K562 (cell line): ENCODE measurements around the gene PRKG2. TPM values are rescaled to one million over a fixed set of nuclear protein-coding genes. Genes with fewer than 3 reads are reported as not detected.

Source experiments
- ATAC-seq: fragments of 200-7000 bp; cut with Tn5 transposase; 3 replicates; pipeline ENCODE4 v1.9.1; 2020; ENCODE audit warnings: moderate library complexity
- BruUV-seq: library from RNA; stranded (reverse); fragments of 400-500 nt; replicated peaks from 2 replicates; lab custom pipeline; 2021; lab: Mats Ljungman, UMichigan
- CTCF ChIA-PET: fragments of 300-600 bp; formaldehyde crosslinking; extraction: SDS; loops from one replicate; lab custom pipeline; 2021; ENCODE audit warnings: low intra/inter-chr PET ratio; lab: Yijun Ruan, JAX
- POLR2A ChIA-PET: fragments of 300-600, 350-650 bp; sonication (Branson Sonifier 250); formaldehyde crosslinking; extraction: SDS; loops from one replicate; lab custom pipeline; 2021; ENCODE audit warnings: antibody characterized with exemption, inconsistent platforms; lab: Yijun Ruan, JAX
- DNase-seq, 4 experiments: peaks; one replicate each; pipeline versions ENCODE4 v3.0.0 to v3.0.0-alpha.2; 2011 to 2018; ENCODE audit warnings: low spot score in 3 of 4, mixed read lengths in 3 of 4; ENCODE audit errors: extremely low read depth in 1 of 4
- FAIRE-seq: peaks from 2 replicates; lab custom pipeline; 2011; peaks lifted over from hg19 to GRCh38; lab: Jason Lieb, UNC
- H2AFZ ChIP-seq: 2 replicates; pipeline ENCODE4 v1.6.0; 2011; ENCODE audit warnings: low read depth, low read length, control low read depth, inconsistent platforms
- H3K27ac ChIP-seq: fragments of 200-600 bp; 3 replicates; pipeline ENCODE4 v1.8.0; 2011; ENCODE audit warnings: low read depth, mild to moderate bottlenecking, control low read depth, inconsistent platforms, low read length, moderate library complexity, mixed read lengths; ENCODE audit errors: extremely low read depth
- H3K27me3 ChIP-seq, 2 experiments: fragments of 300-600 bp in 1 of 2; 2 replicates in 1 of 2; 3 replicates in 1 of 2; pipeline versions ENCODE4 v1.6.0 to v1.8.0; 2011; ENCODE audit warnings: inconsistent platforms in 2 of 2, low read length in 2 of 2, mild to moderate bottlenecking in 1 of 2, mixed read lengths in 1 of 2, moderate library complexity in 1 of 2; ENCODE audit not compliant: control insufficient read depth in 2 of 2, insufficient read depth in 2 of 2
- H3K36me3 ChIP-seq: fragments of 300-600 bp; 3 replicates; pipeline ENCODE4 v1.8.0; 2011; ENCODE audit warnings: mild to moderate bottlenecking, low read length, inconsistent platforms; ENCODE audit not compliant: control insufficient read depth, insufficient read depth
- H3K4me1 ChIP-seq, 2 experiments: fragments of 200-600 bp in 1 of 2; replicated peaks in 1 of 2; 2 replicates in 1 of 2; 3 replicates in 1 of 2; pipeline versions ENCODE4 v1.5.1 to v1.8.0; 2011; ENCODE audit warnings: inconsistent platforms in 2 of 2, low read length in 2 of 2, mild to moderate bottlenecking in 1 of 2, mixed read lengths in 1 of 2, moderate library complexity in 1 of 2; ENCODE audit not compliant: control insufficient read depth in 2 of 2, insufficient read depth in 2 of 2
- H3K4me2 ChIP-seq: 2 replicates; pipeline ENCODE4 v1.6.1; 2011; ENCODE audit warnings: low read length, control low read depth, inconsistent platforms, mixed read lengths; ENCODE audit not compliant: insufficient read depth
- H3K4me3 ChIP-seq: fragments of 200-600 bp; sonication (generic), shearing (Covaris generic); 2 replicates; pipeline ENCODE4 v1.5.1; 2016; ENCODE audit warnings: control low read depth, inconsistent platforms
- H3K79me2 ChIP-seq: fragments of 200-600 bp; 3 replicates; pipeline ENCODE4 v1.8.0; 2011; ENCODE audit warnings: low read length, inconsistent platforms; ENCODE audit not compliant: control insufficient read depth, insufficient read depth
- H3K9ac ChIP-seq, 2 experiments: 2 replicates each; pipeline versions ENCODE4 v1.6.0 to v1.6.1; 2011; ENCODE audit warnings: low read depth in 2 of 2, low read length in 2 of 2, control low read depth in 1 of 2, inconsistent platforms in 1 of 2, mild to moderate bottlenecking in 1 of 2, mixed read lengths in 1 of 2; ENCODE audit not compliant: insufficient read depth in 1 of 2
- H3K9me1 ChIP-seq: one replicate; pipeline ENCODE4 v1.6.0; 2011; ENCODE audit warnings: inconsistent platforms, mild to moderate bottlenecking, low read length, moderate library complexity; ENCODE audit not compliant: control insufficient read depth, insufficient read depth
- H3K9me3 ChIP-seq: replicated peaks from 2 replicates; pipeline ENCODE4 v1.5.1; 2011; ENCODE audit warnings: low read depth, low read length, inconsistent platforms; ENCODE audit not compliant: control insufficient read depth, insufficient read depth
- H4K20me1 ChIP-seq: replicated peaks from 2 replicates; pipeline ENCODE4 v1.6.1; 2011; ENCODE audit warnings: low read length, inconsistent platforms, mixed read lengths; ENCODE audit not compliant: control insufficient read depth, insufficient read depth
- EGR1 ChIP-seq: fragments of 450-650 bp; conservative IDR thresholded peaks from 2 replicates; pipeline ENCODE4 v1.6.1; 2017; ENCODE audit warnings: mild to moderate bottlenecking
- ESRRB ChIP-seq: fragments of 250-450 bp; sonication (Bioruptor Pico); IDR thresholded peaks from 2 replicates; pipeline ENCODE4 v1.5.0; 2020; ENCODE audit warnings: mild to moderate bottlenecking, moderate library complexity, borderline replicate concordance
- FOXK1 ChIP-seq: sonication (generic); formaldehyde crosslinking; IDR thresholded peaks from 2 replicates; pipeline ENCODE4 v1.8.0; 2022; ENCODE audit warnings: missing genetic modification reagents, mild to moderate bottlenecking, borderline replicate concordance
- GABPB1 ChIP-seq: sonication (generic); formaldehyde crosslinking; IDR thresholded peaks from 2 replicates; pipeline ENCODE4 v1.8.0; 2022; ENCODE audit warnings: mild to moderate bottlenecking, missing genetic modification reagents
- KLF10 ChIP-seq: fragments of 250-450 bp; sonication (Bioruptor Pico); IDR thresholded peaks from 2 replicates; pipeline ENCODE4 v1.6.1; 2021; ENCODE audit warnings: matching md5 sums
- NR0B1 ChIP-seq: fragments of 450-650 bp; IDR thresholded peaks from one replicate; pipeline ENCODE4 v1.6.1; 2018; ENCODE audit warnings: mild to moderate bottlenecking, moderate library complexity; ENCODE audit not compliant: partially characterized antibody
- NR2F6 ChIP-seq: fragments of 450-650 bp; formaldehyde crosslinking; IDR thresholded peaks from 2 replicates; pipeline ENCODE4 v1.4.0; 2020; ENCODE audit warnings: mild to moderate bottlenecking
- POLR2AphosphoS2 ChIP-seq: IDR thresholded peaks from 2 replicates; pipeline ENCODE4 v1.6.1; 2012; ENCODE audit warnings: low read length, improper control_type of control experiment
- PPARD ChIP-seq: fragments of 250-450 bp; sonication (Bioruptor Pico); IDR thresholded peaks from 2 replicates; pipeline ENCODE4 v1.8.0; 2022; ENCODE audit warnings: inconsistent platforms, mild to moderate bottlenecking, moderate library complexity
- PRPF4 ChIP-seq: fragments of 200-400 bp; formaldehyde crosslinking; IDR thresholded peaks from one replicate; pipeline ENCODE4 v1.6.1; 2017; ENCODE audit warnings: low read length, low read depth, mild to moderate bottlenecking; ENCODE audit not compliant: insufficient read depth, poor library complexity, severe bottlenecking
- RFX7 ChIP-seq: fragments of 250-450 bp; sonication (Bioruptor Pico); IDR thresholded peaks from 2 replicates; pipeline ENCODE4 v1.5.1; 2021; ENCODE audit warnings: mild to moderate bottlenecking
- RUNX1 ChIP-seq: sonication (generic); IDR thresholded peaks from 2 replicates; pipeline ENCODE4 v1.6.1; 2016; ENCODE audit warnings: antibody characterized with exemption, low read depth
- SMAD3 ChIP-seq: fragments of 450-650 bp; formaldehyde crosslinking; conservative IDR thresholded peaks from 2 replicates; pipeline ENCODE4 v1.4.0; 2020; ENCODE audit warnings: mild to moderate bottlenecking
- TBL1XR1 ChIP-seq, 2 experiments: IDR thresholded peaks; 2 replicates each; pipeline ENCODE4 v1.6.1; 2012; ENCODE audit warnings: improper control_type of control experiment in 2 of 2, low read length in 2 of 2, mild to moderate bottlenecking in 1 of 2
- ZBTB12 ChIP-seq: fragments of 250-450 bp; sonication (Bioruptor Pico); IDR thresholded peaks from 2 replicates; pipeline ENCODE4 v1.4.0; 2020
- ZEB2 ChIP-seq: fragments of 450-650 bp; IDR thresholded peaks from 2 replicates; pipeline ENCODE4 v1.6.1; 2016
- ZNF561 ChIP-seq: fragments of 450-650 bp; formaldehyde crosslinking; conservative IDR thresholded peaks from 2 replicates; pipeline ENCODE4 v1.4.0; 2020; ENCODE audit warnings: mild to moderate bottlenecking, moderate library complexity
- WGBS: fragments of 100-300 bp; shearing (Covaris generic); methylation state at CpG from one replicate; pipeline ENCODE4 v1.1.6; 2016; ENCODE audit warnings: low coverage, mixed read lengths; ENCODE audit not compliant: insufficient coverage; ENCODE audit errors: missing lambda C conversion rate; 5-methylcytosine and 5-hydroxymethylcytosine counted together
- in situ Hi-C: fragments of 300-500 bp; cut with MboI; formaldehyde crosslinking; loops from 4 replicates; pipeline ENCODE4 v1.15.0; 2018; ENCODE audit warnings: inconsistent platforms, mixed read lengths
- intact Hi-C: fragments of 100-400 bp; cut with micrococcal nuclease; formaldehyde crosslinking; loops from 2 replicates; pipeline ENCODE4 v1.14.2; 2022
- polyA plus RNA-seq, 8 experiments: library from polyadenylated mRNA; depleted of rRNA in 4 of 8; stranded (reverse) in 5 of 8; unstranded in 3 of 8; fragments of >200 nt; fragmentation: Nextera tagmentation in 2 of 8; fragmentation: Illumina TruSeq in 1 of 8; extraction: Ambion mirVana in 2 of 8; extraction: Trizol in 1 of 8; gene quantifications; 2 replicates each; pipeline versions ENCODE4 v1.2.1 to v1.2.3, GENCODE V29; 2011 to 2014; ENCODE audit warnings: inconsistent platforms in 1 of 8, missing spikeins in 1 of 8
- total RNA-seq, 7 experiments: library from RNA; depleted of rRNA in 6 of 7; stranded (reverse); fragments of >200 nt in 6 of 7; fragmentation: Illumina TruSeq in 2 of 7; extraction: Trizol in 2 of 7; gene quantifications; 2 replicates each; pipeline versions ENCODE4 v1.2.1 to v1.2.3, GENCODE V29; 2011 to 2021; ENCODE audit warnings: low replicate concordance in 1 of 7
- TF ChIP-seq, protein P1 (sequence below): fragments of 450-650 bp; IDR thresholded peaks from 2 replicates; pipeline ENCODE4 v1.6.1; 2018; ENCODE audit not compliant: partially characterized antibody

Gene PRKG2
- total and polyA plus RNA-seq, 9 of the 15 experiments (the other 6 are each of a cell fraction or from before 2014, with no cell fraction given), result 0.01 to 0.68 (median 0.34) TPM

DNA sequence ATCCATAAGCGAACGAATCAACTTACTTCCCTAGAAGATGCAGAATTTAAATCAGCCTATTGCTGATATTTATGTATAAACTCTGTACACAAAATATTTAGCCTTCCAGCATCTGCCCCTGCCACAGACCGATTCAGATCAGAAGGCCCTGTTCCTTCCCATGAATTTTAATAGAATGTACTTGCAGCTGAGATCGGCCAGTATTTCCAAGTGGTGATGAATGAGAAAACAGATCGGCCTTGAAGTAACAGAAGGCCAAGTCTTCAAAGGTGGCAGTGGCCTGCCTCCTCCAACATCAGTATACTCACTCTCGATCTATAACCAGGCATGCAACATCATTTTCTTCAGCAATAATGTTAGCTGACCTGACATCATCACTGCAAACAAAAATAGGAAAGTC lies 66.4 kb downstream of the PRKG2 start:
- no peaks in the 10 kb centered on the region for H3K79me2 ChIP-seq
- H3K4me1 ChIP-seq, result no peaks in the 10 kb centered on the region
- no peaks in the 10 kb centered on the region for H3K9me1 ChIP-seq
- no peaks in the 10 kb centered on the region for H3K9me3 ChIP-seq
- in situ Hi-C loops, result no loop called here
- H3K4me3 ChIP-seq, result no peak overlapping the region
- no TSS peak for BruUV-seq
- 11% methylated on average over 6 of the region's 6 CpGs for whole genome bisulfite sequencing
- no peaks in the 10 kb centered on the region for H3K27me3 ChIP-seq
- no peaks in the 10 kb centered on the region for H4K20me1 ChIP-seq
- TF ChIP-seq GABPB1 (CRISPR knock-in tag) (no peak), POLR2AphosphoS2 (no peak), KLF10 (CRISPR knock-in tag) (no peak), PRPF4 (no peak), RFX7 (CRISPR knock-in tag) (no peak), NR0B1 (no peak), FOXK1 (CRISPR knock-in tag) (no peak), NR2F6 (CRISPR knock-in tag) (no peak), ZEB2 (no peak), RUNX1 (no peak), TBL1XR1 (IDR thresholded peaks at IDR 0.05; ENCODE audit: low read length in 2 of 2) (no peak), ZNF561 (no peak), ZBTB12 (CRISPR knock-in tag) (no peak), PPARD (CRISPR knock-in tag) (no peak), EGR1 (no peak), ESRRB (no peak), SMAD3 (CRISPR knock-in tag) (no peak)
- TF ChIP-seq, protein P1, sequence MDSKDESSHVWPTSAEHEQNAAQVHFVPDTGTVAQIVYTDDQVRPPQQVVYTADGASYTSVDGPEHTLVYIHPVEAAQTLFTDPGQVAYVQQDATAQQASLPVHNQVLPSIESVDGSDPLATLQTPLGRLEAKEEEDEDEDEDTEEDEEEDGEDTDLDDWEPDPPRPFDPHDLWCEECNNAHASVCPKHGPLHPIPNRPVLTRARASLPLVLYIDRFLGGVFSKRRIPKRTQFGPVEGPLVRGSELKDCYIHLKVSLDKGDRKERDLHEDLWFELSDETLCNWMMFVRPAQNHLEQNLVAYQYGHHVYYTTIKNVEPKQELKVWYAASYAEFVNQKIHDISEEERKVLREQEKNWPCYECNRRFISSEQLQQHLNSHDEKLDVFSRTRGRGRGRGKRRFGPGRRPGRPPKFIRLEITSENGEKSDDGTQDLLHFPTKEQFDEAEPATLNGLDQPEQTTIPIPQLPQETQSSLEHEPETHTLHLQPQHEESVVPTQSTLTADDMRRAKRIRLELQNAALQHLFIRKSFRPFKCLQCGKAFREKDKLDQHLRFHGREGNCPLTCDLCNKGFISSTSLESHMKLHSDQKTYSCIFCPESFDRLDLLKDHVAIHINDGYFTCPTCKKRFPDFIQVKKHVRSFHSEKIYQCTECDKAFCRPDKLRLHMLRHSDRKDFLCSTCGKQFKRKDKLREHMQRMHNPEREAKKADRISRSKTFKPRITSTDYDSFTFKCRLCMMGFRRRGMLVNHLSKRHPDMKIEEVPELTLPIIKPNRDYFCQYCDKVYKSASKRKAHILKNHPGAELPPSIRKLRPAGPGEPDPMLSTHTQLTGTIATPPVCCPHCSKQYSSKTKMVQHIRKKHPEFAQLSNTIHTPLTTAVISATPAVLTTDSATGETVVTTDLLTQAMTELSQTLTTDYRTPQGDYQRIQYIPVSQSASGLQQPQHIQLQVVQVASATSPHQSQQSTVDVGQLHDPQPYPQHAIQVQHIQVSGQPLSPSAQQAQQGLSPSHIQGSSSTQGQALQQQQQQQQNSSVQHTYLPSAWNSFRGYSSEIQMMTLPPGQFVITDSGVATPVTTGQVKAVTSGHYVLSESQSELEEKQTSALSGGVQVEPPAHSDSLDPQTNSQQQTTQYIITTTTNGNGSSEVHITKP, result no peak
- TF ChIP-seq, all 486 proteins: peak for 0
- no peak overlapping the region for H3K9ac ChIP-seq
- DNase-seq, result no peak
- no peaks in the 10 kb centered on the region for H3K36me3 ChIP-seq
- no peak overlapping the region for H3K27ac ChIP-seq
- ChIA-PET POLR2A (no interaction called here), CTCF (no interaction called here)
- H3K4me2 ChIP-seq, result no peak overlapping the region
- intact Hi-C loops, result no loop called here
- FAIRE-seq, result no peak
- ATAC-seq, result no peak
- H2AFZ ChIP-seq, result no peak overlapping the region
